Neural cell (in vitro differentiated cells): Measurements from ENCODE around the gene PLCH1.

Experiments used
- POLR2AphosphoS5 ChIP-seq: IDR thresholded peaks from 2 replicates; pipeline ENCODE4 v1.6.1; 2012
- TF ChIP-seq, protein P1 (sequence below): fragments of 450-650 bp; IDR thresholded peaks from 2 replicates; pipeline ENCODE4 v1.5.1; 2014; ENCODE audit warnings: antibody characterized with exemption, mild to moderate bottlenecking, moderate library complexity; ENCODE audit not compliant: poor library complexity, severe bottlenecking

DNA sequence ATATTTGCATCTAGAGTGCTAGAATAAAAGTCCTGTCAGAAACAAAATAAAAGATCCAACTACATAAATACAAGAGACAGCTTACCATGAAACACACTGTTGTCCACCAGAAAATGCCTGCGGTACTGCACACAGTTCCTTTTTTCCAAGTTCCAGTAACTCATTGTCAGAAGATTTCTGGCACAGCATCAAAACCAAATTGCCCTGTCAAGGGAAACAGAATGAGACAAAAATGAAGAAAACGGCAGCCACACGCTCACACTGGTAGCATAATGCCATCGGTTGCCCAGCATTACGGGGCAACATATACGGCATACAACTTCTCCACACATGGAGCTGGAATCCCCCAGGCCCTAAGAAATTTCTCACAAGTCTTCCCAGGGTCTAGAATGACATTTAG is 40.8 kb downstream of the PLCH1 start:
- no peak for TF ChIP-seq POLR2AphosphoS5
- TF ChIP-seq, protein P1, sequence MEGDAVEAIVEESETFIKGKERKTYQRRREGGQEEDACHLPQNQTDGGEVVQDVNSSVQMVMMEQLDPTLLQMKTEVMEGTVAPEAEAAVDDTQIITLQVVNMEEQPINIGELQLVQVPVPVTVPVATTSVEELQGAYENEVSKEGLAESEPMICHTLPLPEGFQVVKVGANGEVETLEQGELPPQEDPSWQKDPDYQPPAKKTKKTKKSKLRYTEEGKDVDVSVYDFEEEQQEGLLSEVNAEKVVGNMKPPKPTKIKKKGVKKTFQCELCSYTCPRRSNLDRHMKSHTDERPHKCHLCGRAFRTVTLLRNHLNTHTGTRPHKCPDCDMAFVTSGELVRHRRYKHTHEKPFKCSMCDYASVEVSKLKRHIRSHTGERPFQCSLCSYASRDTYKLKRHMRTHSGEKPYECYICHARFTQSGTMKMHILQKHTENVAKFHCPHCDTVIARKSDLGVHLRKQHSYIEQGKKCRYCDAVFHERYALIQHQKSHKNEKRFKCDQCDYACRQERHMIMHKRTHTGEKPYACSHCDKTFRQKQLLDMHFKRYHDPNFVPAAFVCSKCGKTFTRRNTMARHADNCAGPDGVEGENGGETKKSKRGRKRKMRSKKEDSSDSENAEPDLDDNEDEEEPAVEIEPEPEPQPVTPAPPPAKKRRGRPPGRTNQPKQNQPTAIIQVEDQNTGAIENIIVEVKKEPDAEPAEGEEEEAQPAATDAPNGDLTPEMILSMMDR: no peak
